ENCODE results near the gene DEDD.

Gene DEDD

DNA sequence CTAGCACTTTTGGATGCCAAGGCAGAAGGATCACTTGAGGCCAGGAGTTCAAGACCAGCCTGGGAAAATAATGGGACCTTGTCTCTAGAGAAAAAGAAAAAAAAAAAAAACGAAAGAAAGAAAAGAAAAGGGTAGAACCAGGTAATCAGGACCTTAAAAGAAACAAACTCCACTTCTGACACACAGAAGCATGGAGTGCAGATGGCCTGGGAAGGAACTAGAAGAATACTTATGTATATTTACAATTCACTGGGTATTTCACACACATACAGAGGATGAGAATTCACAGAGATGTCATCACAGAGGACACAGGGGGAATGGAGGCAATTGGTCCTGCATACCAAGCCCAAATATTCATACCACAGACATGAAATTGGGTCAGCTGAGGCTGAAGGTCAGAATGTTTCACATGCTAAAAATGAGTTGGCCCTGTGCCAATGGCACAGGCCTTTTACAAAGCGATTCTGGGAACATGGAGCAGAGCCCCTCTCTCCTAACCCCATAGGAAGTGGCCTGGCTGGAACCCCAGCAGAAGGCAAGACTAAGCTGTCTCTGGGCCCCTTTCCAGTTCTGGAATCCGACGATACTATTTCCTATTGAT lies 40.4 kb upstream of the DEDD start:
- no peak overlapping the region for H3K4me3 ChIP-seq (ENCODE audit: low read depth in 1 of 2, low read length in 2 of 2)

GRCh38 chr1:161172349-161172748 lies 39.9 kb upstream of the DEDD start:
- Histone ChIP-seq H3K9ac (ENCODE audit: low read depth, low read length) (no peak overlapping the region), H3K36me3 (ENCODE audit: insufficient read depth, low read length) (peaks cover 63% of the 10 kb centered on the region), H3K27ac (ENCODE audit: low read length) (no peak overlapping the region), H3K9me3 (ENCODE audit: insufficient read depth, low read length, severe bottlenecking) (no peaks in the 10 kb centered on the region), H4K20me1 (ENCODE audit: insufficient read depth, low read length) (no peaks in the 10 kb centered on the region), H3K4me1 (ENCODE audit: insufficient read depth, low read length) (peaks cover 30% of the 10 kb centered on the region), H3K27me3 (ENCODE audit: insufficient read depth, low read length, poor library complexity) (no peaks in the 10 kb centered on the region), H3K4me2 (ENCODE audit: insufficient read depth, low read length) (no peak overlapping the region), H3K4me3 (ENCODE audit: low read depth in 1 of 2, low read length in 2 of 2) (no peak overlapping the region), H3K79me2 (ENCODE audit: insufficient read depth, low read length) (peaks cover 18% of the 10 kb centered on the region), H2AFZ (ENCODE audit: low read depth, low read length) (no peak overlapping the region)
- TF ChIP-seq, protein P1, sequence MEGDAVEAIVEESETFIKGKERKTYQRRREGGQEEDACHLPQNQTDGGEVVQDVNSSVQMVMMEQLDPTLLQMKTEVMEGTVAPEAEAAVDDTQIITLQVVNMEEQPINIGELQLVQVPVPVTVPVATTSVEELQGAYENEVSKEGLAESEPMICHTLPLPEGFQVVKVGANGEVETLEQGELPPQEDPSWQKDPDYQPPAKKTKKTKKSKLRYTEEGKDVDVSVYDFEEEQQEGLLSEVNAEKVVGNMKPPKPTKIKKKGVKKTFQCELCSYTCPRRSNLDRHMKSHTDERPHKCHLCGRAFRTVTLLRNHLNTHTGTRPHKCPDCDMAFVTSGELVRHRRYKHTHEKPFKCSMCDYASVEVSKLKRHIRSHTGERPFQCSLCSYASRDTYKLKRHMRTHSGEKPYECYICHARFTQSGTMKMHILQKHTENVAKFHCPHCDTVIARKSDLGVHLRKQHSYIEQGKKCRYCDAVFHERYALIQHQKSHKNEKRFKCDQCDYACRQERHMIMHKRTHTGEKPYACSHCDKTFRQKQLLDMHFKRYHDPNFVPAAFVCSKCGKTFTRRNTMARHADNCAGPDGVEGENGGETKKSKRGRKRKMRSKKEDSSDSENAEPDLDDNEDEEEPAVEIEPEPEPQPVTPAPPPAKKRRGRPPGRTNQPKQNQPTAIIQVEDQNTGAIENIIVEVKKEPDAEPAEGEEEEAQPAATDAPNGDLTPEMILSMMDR (IDR thresholded peaks at IDR 0.05; ENCODE audit: borderline replicate concordance, extremely low read depth, low read length, poor library complexity, severe bottlenecking): no peak
- TF ChIP-seq EZH2 (IDR thresholded peaks at IDR 0.05; ENCODE audit: borderline replicate concordance, low read depth, low read length, severe bottlenecking): no peak
- no peak for ATAC-seq (ENCODE audit: insufficient read depth, low read depth)
- no peak for DNase-seq

More for the DNA sequence above, 40.4 kb upstream of the DEDD start:
- peaks cover 18% of the 10 kb centered on the region for H3K79me2 ChIP-seq (ENCODE audit: insufficient read depth, low read length)
- H3K4me2 ChIP-seq (ENCODE audit: insufficient read depth, low read length): no peak overlapping the region
- TF ChIP-seq, protein P1 (IDR thresholded peaks at IDR 0.05; ENCODE audit: borderline replicate concordance, extremely low read depth, low read length, poor library complexity, severe bottlenecking): no peak
- no peak for TF ChIP-seq EZH2 (IDR thresholded peaks at IDR 0.05; ENCODE audit: borderline replicate concordance, low read depth, low read length, severe bottlenecking)
- peaks cover 63% of the 10 kb centered on the region for H3K36me3 ChIP-seq (ENCODE audit: insufficient read depth, low read length)
- peaks cover 30% of the 10 kb centered on the region for H3K4me1 ChIP-seq (ENCODE audit: insufficient read depth, low read length)
- no peaks in the 10 kb centered on the region for H3K9me3 ChIP-seq (ENCODE audit: insufficient read depth, low read length, severe bottlenecking)
- H3K9ac ChIP-seq (ENCODE audit: low read depth, low read length): no peak overlapping the region
- no peak for DNase-seq
- no peaks in the 10 kb centered on the region for H4K20me1 ChIP-seq (ENCODE audit: insufficient read depth, low read length)
- H3K27ac ChIP-seq (ENCODE audit: low read length): no peak overlapping the region
- H2AFZ ChIP-seq (ENCODE audit: low read depth, low read length): no peak overlapping the region
- no peak for ATAC-seq (ENCODE audit: insufficient read depth, low read depth)
- no peaks in the 10 kb centered on the region for H3K27me3 ChIP-seq (ENCODE audit: insufficient read depth, low read length, poor library complexity)

DNA sequence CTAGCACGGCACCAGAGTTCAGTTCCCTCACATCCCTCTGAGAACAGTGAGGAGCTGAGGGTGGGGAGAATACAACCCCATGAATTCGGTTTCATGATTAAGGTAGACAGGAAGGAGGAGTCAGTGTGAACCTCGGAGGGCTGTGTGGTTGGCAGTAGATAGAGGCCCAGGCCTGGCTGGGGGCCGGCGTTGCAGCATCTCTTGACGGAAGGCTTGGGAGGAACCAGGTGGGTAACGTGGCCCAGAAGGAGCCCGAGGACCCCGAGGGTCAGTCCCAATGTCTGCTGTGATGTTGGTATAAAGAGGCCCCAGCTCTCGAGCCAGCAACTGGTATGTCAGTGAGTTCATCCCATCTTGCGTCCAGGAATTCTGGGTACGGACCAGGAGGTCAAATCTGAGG lies 39.2 kb upstream of the DEDD start:
- H3K4me2 ChIP-seq (ENCODE audit: insufficient read depth, low read length): no peak overlapping the region
- H2AFZ ChIP-seq (ENCODE audit: low read depth, low read length): no peak overlapping the region
- peaks cover 34% of the 10 kb centered on the region for H3K4me1 ChIP-seq (ENCODE audit: insufficient read depth, low read length)
- no peak for TF ChIP-seq EZH2 (IDR thresholded peaks at IDR 0.05; ENCODE audit: borderline replicate concordance, low read depth, low read length, severe bottlenecking)
- TF ChIP-seq, protein P1 (IDR thresholded peaks at IDR 0.05; ENCODE audit: borderline replicate concordance, extremely low read depth, low read length, poor library complexity, severe bottlenecking): no peak
- H3K79me2 ChIP-seq (ENCODE audit: insufficient read depth, low read length): peaks cover 19% of the 10 kb centered on the region
- no peak overlapping the region for H3K27ac ChIP-seq (ENCODE audit: low read length)
- ATAC-seq (ENCODE audit: insufficient read depth, low read depth): no peak
- no peaks in the 10 kb centered on the region for H3K9me3 ChIP-seq (ENCODE audit: insufficient read depth, low read length, severe bottlenecking)
- peaks cover 63% of the 10 kb centered on the region for H3K36me3 ChIP-seq (ENCODE audit: insufficient read depth, low read length)
- no peaks in the 10 kb centered on the region for H3K27me3 ChIP-seq (ENCODE audit: insufficient read depth, low read length, poor library complexity)
- DNase-seq: no peak
- no peak overlapping the region for H3K4me3 ChIP-seq (ENCODE audit: low read depth in 1 of 2, low read length in 2 of 2)
- no peak overlapping the region for H3K9ac ChIP-seq (ENCODE audit: low read depth, low read length)
- H4K20me1 ChIP-seq (ENCODE audit: insufficient read depth, low read length): no peaks in the 10 kb centered on the region
